ENCODE results near the gene SRGAP1. TPM values are rescaled to one million over a fixed set of nuclear protein-coding genes. Genes with fewer than 3 reads are reported as not detected.
"Not testable (repeated sequence)": the region's sequence is repeated elsewhere in the genome, so short reads cannot be mapped to it uniquely, and the experiment has no call there.

The SRGAP1 gene
- polyA plus RNA-seq, 6 donors from 2014 or later = 0.01 to 0.26 (median 0.05) TPM

DNA sequence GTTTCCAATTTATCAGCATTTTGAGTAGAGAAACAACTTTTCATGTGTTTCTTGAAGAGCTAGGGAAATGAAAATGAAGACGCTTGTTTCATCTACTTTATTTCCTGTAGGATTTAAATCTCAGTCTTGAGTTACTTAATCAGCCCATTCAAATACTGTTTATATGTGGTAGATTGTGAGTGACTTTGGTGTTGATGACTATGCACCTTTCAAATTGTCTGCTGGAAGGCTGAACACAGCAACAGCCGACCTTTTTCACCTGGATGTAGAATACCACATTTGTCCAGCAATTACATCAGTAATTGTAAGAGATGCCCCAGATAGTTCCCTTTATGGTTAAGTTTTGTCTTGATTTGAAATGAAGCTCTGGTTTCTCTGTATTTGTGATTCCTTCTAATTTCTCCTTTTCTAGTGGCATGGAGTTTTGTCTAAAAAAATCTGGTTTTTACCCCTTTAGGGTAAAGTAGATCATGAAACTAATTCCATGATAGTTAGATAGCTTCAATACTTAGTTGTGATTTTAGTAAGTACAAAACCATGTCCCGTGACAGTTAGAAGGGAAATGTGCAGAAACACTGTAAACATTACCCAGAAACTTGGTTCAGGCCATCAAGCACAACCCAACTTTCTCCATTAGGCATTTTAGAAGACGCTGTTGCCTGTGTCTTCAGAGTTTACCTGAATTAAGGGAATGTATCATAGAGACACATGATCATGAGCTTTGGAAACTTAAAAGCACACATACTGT is 165.0 kb downstream of the SRGAP1 start:
- Mint-ChIP-seq H3K4me3 (no peak overlapping the region), H3K27me3 (no peaks in the 10 kb centered on the region), H3K9me3 (peaks cover 0 to 2% (median 0%) of the 10 kb centered on the region in 7 donors), H3K4me1 (no peaks in the 10 kb centered on the region), H3K27ac (no peak overlapping the region), H3K36me3 (no peaks in the 10 kb centered on the region)
- DNase-seq (no peak), ATAC-seq (ENCODE audit: low read depth in 2 of 2) (no peak)

DNA sequence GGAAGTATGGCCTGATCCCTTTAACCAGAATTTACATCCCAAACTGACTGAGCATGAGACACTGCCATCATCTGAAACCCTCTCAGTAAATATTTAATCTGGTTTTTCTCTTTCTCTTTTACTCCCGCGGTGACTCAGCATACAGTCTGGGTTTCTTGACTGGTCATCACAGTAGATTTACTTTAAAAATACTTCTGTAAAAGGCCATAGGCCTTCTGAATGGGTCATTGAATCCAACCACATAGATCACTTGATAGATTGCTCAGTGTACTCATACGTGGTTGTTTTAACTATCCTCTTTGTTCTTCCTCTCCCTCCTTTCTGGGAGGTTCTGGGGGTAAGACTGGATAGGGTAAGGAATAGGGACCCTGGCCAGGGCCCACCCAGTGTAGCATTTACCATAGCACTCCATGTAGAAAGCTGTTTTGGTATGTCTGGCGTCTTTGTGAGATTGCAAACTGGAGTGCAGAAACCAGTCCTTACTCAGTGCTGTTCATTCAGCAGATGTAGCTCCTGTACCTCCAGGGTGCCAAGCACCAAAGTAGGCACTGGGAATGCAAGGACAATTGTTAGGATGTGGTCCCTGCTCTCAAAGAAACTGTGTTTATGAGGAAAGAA is 165.7 kb downstream of the SRGAP1 start:
- Mint-ChIP-seq H3K9me3 (peaks cover 0 to 2% (median 0%) of the 10 kb centered on the region in 7 donors), H3K4me1 (no peaks in the 10 kb centered on the region), H3K27me3 (no peaks in the 10 kb centered on the region), H3K36me3 (no peaks in the 10 kb centered on the region), H3K27ac (no peak overlapping the region), H3K4me3 (no peak overlapping the region)
- DNase-seq = no peak
- no peak for ATAC-seq (ENCODE audit: low read depth in 2 of 2)

DNA sequence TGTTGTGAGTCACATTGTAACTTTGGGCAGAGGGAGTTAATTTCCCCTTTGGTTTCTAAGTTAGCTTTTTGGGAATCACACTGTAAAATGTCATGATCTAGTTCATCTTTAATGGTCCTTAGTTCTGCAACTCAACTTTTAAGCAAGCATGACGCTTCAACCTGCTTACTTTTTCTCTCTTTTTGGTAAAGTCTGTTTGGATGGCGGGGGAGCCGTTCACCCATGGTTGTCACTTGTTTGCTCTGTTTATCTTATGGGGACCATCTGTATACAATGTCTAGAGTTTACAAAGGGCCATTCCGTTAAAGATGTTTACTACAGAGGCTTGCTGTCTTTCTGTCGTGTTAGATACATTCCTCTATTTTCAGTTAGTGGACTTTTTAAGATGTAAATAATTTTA is 172.0 kb downstream of the SRGAP1 start:
- Mint-ChIP-seq H3K27ac (no peak overlapping the region), H3K4me1 (no peaks in the 10 kb centered on the region), H3K4me3 (no peak overlapping the region), H3K9me3 (no peaks in the 10 kb centered on the region), H3K27me3 (peaks cover 0 to 6% (median 0%) of the 10 kb centered on the region in 3 donors), H3K36me3 (no peaks in the 10 kb centered on the region)
- DNase-seq (no peak), ATAC-seq (ENCODE audit: low read depth in 2 of 2) (no peak)

DNA sequence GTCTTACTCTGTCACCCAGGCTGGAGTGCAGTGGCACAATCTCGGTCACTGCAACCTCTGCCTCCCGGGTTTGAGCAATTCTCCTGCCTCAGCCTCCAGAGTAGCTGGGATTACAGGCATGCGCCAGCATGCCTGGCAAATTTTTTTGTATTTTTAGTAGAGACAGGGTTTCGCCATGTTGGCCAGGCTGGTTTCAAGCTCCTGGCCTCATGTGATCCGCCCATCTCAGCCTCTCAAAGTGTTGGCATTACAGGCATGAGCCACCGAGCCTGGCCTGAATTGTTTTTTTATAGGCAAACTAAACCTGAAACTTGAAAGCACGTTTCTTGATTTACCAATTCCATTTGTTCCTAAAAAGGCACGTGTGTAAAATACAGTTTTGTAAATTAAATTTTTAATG is 173.6 kb downstream of the SRGAP1 start:
- not testable (repeated sequence) for DNase-seq; H3K36me3 Mint-ChIP-seq; H3K9me3 Mint-ChIP-seq; ATAC-seq (ENCODE audit: low read depth in 2 of 2); H3K27me3 Mint-ChIP-seq; H3K4me1 Mint-ChIP-seq; H3K4me3 Mint-ChIP-seq; H3K27ac Mint-ChIP-seq

DNA sequence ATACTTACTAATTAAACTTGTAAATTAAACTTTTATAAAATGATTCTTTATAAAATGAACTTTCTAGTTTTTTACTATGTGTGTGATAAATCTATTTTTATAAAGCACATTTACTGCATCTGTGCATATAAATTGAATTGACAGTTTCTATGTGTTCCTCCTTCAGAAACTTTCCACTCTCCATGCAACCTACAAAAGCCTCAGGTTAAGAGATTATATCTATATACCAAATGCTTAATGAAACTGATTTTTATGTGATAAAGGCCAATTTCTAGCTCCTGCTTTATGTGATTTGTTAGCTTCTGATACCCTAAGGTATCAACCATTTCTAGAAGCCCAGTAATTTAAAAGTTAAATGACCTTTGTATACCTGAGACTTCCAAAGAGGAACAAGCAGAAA is 174.0 kb downstream of the SRGAP1 start:
- Mint-ChIP-seq H3K36me3 (no peaks in the 10 kb centered on the region), H3K27me3 (peaks cover 0 to 6% (median 0%) of the 10 kb centered on the region in 3 donors), H3K4me1 (no peaks in the 10 kb centered on the region), H3K9me3 (no peaks in the 10 kb centered on the region), H3K4me3 (no peak overlapping the region), H3K27ac (no peak overlapping the region)
- no peak for ATAC-seq (ENCODE audit: low read depth in 2 of 2)
- DNase-seq = no peak

DNA sequence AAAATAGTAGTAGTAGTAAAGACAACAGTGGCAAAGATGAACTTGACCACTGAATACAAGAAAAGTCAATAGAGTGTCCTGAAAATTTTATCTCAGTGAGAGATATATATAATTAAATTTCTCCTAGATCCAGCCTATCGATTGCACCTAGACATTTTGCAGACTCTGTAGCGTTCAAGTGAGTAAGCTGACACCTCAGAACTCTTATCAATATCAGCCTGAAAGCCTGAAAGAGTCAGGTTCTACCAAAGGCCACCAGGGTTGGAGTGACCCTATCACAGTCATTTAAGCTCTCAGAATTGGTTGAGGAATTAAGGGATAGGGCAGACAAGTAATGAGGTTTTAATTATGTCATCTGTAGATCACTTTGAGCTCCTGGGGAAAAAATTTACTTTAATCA is 174.6 kb downstream of the SRGAP1 start:
- ATAC-seq (ENCODE audit: low read depth in 2 of 2) = no peak
- Mint-ChIP-seq H3K4me3 (no peak overlapping the region), H3K27ac (no peak overlapping the region), H3K9me3 (no peaks in the 10 kb centered on the region), H3K4me1 (no peaks in the 10 kb centered on the region), H3K27me3 (peaks cover 0 to 6% (median 0%) of the 10 kb centered on the region in 3 donors), H3K36me3 (no peaks in the 10 kb centered on the region)
- no peak for DNase-seq

DNA sequence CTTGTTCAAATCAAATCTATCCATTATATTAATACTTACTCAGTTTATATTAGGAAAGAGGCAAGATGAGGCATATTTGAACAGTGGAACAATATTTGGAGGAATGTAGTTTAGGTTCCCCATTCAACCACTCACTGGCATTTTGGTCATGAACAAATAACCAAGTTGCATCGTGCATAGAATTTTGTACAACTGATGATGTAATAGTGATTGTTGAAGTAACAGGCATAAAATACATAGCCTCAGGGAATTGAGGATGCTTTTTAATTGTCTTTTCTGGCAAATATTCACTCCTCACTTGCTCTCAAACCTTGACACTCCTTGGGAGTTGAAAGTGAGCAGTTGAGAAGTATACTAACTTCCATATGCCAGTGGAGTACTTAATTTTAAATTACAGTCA is 175.2 kb downstream of the SRGAP1 start:
- no peaks in the 10 kb centered on the region for H3K4me1 Mint-ChIP-seq
- DNase-seq = no peak
- no peaks in the 10 kb centered on the region for H3K36me3 Mint-ChIP-seq
- no peak for ATAC-seq (ENCODE audit: low read depth in 2 of 2)
- no peaks in the 10 kb centered on the region for H3K9me3 Mint-ChIP-seq
- H3K4me3 Mint-ChIP-seq = no peak overlapping the region
- H3K27me3 Mint-ChIP-seq = peaks cover 0 to 6% (median 0%) of the 10 kb centered on the region in 3 donors
- H3K27ac Mint-ChIP-seq = no peak overlapping the region

DNA sequence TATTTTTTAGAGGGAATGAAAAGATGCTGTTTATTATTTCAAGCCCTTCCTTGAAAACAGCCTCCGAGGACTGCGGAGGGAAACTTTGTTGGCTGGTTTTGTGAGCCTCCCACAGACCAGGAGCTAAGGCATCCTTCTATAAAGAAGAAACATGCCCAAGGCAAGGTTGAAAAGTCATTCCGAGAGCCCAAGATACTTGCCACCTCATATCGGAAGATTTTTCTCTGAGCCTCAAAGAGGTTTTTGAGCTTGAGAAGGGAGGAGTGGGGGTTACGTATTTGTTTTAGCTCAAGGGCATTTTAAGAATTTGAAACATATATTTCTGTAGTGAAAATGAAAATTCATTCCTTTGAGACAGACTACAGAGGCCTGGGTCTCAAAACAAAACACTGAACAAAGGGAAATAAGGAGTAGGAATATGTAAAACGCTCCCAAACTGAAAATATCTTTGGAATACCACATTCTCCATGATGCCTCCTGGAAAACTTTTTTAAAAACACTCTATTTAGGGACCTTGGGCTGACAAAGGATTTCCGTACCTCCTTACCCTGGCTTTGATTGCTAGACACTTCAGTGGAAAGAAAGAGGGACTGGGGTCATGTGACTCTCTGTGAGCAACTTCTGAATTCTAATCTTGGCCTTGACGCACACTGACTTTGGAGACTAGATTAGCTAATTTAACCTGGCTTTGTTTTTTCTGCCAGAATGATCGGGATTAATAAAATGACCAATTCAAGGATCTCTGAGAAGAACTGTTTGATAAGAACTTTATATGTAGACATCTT is 180.9 kb downstream of the SRGAP1 start:
- Mint-ChIP-seq H3K4me1 (no peaks in the 10 kb centered on the region), H3K36me3 (no peaks in the 10 kb centered on the region), H3K4me3 (no peak overlapping the region), H3K27me3 (no peaks in the 10 kb centered on the region), H3K27ac (no peak overlapping the region), H3K9me3 (peaks cover 0 to 2% (median 0%) of the 10 kb centered on the region in 7 donors)
- DNase-seq (no peak), ATAC-seq (ENCODE audit: low read depth in 2 of 2) (no peak)

DNA sequence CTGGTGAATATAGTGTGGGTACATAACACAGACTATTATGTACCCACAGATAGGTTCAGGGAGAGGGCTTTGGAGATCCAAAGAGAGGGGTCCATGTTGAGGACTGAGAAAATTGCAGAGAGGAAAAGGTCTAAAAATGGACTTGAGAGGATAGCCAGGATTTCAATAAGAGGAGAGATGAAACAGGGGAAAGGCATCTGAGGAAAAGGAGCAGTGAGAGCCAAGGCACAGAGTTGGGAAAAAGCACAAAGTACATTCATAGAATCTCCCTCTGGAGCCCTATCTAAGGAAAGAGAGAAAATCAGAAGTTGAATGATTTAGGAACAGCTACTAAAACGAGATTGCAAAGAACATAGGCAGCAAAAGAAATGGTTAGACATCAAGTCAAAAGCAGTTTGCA is 182.8 kb downstream of the SRGAP1 start:
- Mint-ChIP-seq H3K27me3 (no peaks in the 10 kb centered on the region), H3K4me1 (no peaks in the 10 kb centered on the region), H3K27ac (no peak overlapping the region), H3K36me3 (no peaks in the 10 kb centered on the region), H3K4me3 (no peak overlapping the region), H3K9me3 (peaks cover 0 to 2% (median 0%) of the 10 kb centered on the region in 7 donors)
- no peak for DNase-seq
- ATAC-seq (ENCODE audit: low read depth in 2 of 2) = no peak

DNA sequence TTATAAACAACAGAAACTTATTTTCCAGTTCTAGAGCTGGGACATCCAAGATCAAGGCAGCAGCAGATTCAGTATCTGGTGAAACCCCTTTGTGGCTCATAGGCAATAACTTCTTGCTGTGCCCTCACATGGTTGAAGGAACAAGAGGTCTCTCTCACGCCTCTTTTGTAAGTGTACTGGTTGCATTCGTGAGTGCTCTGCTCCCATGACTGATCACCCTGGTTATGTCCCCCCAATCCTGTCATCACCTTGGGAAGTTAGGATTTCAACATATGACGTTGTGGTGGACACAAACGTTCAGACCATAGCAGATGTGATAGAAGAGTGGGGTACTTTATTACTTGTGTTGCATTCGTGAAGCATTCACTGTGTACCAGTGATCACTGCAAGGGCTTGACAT is 184.0 kb downstream of the SRGAP1 start:
- Mint-ChIP-seq H3K9me3 (peaks cover 0 to 5% (median 0%) of the 10 kb centered on the region in 7 donors), H3K4me3 (no peak overlapping the region), H3K36me3 (no peaks in the 10 kb centered on the region), H3K27ac (no peak overlapping the region), H3K27me3 (no peaks in the 10 kb centered on the region), H3K4me1 (no peaks in the 10 kb centered on the region)
- DNase-seq (no peak), ATAC-seq (ENCODE audit: low read depth in 2 of 2) (no peak)

DNA sequence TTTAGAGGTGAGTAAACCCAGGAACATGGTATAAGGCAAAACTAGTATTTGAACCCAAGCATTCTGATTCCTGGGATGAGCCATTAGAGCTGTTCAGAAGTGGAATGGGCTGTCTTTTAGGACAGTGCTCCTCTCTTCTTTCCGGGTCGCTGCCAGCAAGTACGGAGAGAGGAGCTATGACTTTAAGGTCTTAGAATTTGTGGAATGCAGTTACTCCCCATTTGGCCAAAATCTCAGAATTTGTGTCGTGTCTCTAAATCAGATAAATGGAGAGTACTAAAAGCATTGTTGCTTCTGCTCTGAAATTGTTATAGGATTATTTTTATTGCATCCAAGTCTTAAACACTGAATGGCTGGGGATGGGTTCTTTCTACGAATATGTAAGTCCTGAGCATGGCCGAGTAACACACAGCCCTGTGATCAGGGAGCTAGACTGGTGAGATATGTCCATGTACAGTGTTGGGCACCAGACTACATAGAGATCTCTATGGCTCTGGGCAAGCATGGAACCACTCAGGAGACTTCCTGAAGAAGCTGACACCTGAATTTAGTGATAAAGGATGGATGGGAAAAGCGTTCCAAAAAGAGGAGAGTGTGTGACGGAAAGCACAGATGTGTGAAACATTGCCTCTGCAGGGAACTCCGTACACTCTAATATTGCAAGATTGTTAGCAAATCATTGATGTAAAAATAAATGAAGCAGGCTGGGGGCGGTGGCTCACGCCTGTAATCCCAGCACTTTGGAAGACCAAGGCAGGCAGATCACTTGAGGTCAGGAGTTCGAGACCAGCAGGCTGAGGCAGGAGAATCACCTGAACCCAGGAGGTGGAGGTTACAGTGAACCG is 184.7 kb downstream of the SRGAP1 start:
- H3K4me3 Mint-ChIP-seq = no peak overlapping the region
- H3K36me3 Mint-ChIP-seq = no peaks in the 10 kb centered on the region
- no peaks in the 10 kb centered on the region for H3K27me3 Mint-ChIP-seq
- H3K27ac Mint-ChIP-seq = no peak overlapping the region
- DNase-seq (no peak), ATAC-seq (ENCODE audit: low read depth in 2 of 2) (no peak)
- no peaks in the 10 kb centered on the region for H3K4me1 Mint-ChIP-seq
- H3K9me3 Mint-ChIP-seq = peaks cover 0 to 5% (median 0%) of the 10 kb centered on the region in 7 donors

DNA sequence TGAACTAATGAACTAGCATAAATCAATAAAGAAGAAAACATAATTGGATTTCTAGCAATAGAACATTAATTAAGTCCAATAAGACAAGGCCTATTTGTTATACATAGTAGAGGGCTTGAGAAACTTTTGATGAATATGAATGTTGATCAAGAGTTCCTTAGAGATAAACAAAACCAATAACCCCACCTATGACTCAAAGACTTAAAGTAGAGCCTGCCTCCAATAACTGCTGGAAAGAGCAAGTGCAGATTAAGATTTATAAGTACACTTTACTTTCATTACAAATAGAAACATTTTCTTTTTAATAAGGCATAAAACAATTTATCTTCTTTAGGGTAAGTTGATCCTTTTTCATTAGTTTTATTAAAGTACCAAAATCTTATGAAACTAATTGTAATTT is 185.7 kb downstream of the SRGAP1 start:
- Mint-ChIP-seq H3K4me3 (no peak overlapping the region), H3K9me3 (peaks cover 0 to 5% (median 0%) of the 10 kb centered on the region in 7 donors), H3K4me1 (no peaks in the 10 kb centered on the region), H3K27me3 (no peaks in the 10 kb centered on the region), H3K27ac (no peak overlapping the region), H3K36me3 (no peaks in the 10 kb centered on the region)
- DNase-seq (no peak), ATAC-seq (ENCODE audit: low read depth in 2 of 2) (no peak)

DNA sequence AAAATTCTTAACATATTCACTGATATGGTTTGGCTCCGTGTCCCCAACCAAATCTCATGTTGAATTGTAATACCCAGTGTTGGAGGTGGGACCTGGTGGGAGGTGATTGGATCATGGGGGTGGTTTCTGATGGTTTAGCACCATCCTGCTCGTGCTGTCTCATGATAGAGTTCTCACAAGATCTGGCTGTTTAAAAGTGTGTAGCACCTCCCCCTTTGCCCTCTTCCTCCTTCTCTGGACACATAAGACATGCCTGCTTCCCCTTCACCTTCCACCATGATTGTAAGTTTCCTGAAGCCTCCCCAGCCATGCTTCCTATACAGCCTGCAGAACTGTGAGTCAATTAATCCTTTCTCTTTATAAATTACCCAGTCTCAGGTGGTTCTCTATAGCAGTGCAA is 189.6 kb downstream of the SRGAP1 start:
- not testable (repeated sequence) for ATAC-seq (ENCODE audit: low read depth in 2 of 2)

More for the DNA sequence above, 189.6 kb downstream of the SRGAP1 start:
- not testable (repeated sequence) for H3K9me3 Mint-ChIP-seq, H3K27me3 Mint-ChIP-seq, DNase-seq, H3K27ac Mint-ChIP-seq, H3K4me1 Mint-ChIP-seq, H3K4me3 Mint-ChIP-seq, H3K36me3 Mint-ChIP-seq
